OCI-LY7 (cell line): ENCODE measurements around the gene MTMR10.

Experiments used
- EZH2phosphoT487 ChIP-seq: fragments of 200-600 bp; sonication (generic); IDR thresholded peaks from 2 replicates; pipeline ENCODE4 v1.6.1; 2018; ENCODE audit warnings: low read depth, borderline replicate concordance, mild to moderate bottlenecking, mixed run types, antibody characterized with exemption, low read length, moderate library complexity, mixed read lengths
- TF ChIP-seq, protein P1 (sequence below): fragments of 200-600 bp; sonication (generic); conservative IDR thresholded peaks from 2 replicates; pipeline ENCODE4 v1.5.1; 2014; ENCODE audit warnings: mild to moderate bottlenecking, antibody characterized with exemption, low read length, moderate library complexity, mixed read lengths

DNA sequence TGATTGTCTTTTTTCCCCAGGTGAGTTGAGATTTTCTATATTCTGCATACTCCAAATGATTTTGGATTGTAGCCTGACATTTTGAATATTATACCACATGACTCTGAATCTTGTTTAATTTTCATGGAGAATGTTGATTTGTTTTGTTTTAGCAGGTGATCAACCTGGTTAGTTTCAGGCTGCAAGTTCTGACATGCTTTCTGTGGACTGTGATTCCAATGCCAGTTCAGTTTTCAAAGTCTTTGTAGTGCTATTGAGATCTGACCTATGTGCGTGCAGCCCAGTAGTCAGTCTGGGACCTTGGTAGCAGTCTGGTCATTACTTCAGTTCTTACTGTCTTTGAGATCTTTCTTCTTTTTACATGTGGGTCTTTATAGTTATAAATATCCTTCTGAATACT, 18.6 kb upstream of the MTMR10 start:
- TF ChIP-seq, protein P1, sequence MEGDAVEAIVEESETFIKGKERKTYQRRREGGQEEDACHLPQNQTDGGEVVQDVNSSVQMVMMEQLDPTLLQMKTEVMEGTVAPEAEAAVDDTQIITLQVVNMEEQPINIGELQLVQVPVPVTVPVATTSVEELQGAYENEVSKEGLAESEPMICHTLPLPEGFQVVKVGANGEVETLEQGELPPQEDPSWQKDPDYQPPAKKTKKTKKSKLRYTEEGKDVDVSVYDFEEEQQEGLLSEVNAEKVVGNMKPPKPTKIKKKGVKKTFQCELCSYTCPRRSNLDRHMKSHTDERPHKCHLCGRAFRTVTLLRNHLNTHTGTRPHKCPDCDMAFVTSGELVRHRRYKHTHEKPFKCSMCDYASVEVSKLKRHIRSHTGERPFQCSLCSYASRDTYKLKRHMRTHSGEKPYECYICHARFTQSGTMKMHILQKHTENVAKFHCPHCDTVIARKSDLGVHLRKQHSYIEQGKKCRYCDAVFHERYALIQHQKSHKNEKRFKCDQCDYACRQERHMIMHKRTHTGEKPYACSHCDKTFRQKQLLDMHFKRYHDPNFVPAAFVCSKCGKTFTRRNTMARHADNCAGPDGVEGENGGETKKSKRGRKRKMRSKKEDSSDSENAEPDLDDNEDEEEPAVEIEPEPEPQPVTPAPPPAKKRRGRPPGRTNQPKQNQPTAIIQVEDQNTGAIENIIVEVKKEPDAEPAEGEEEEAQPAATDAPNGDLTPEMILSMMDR, result no peak
- TF ChIP-seq EZH2phosphoT487, result no peak
